Neuron (in vitro differentiated cells): ENCODE measurements around the gene CPLX4.
"Not testable (repeated sequence)": the region's sequence is repeated elsewhere in the genome, so short reads cannot be mapped to it uniquely, and the experiment has no call there.

Source experiments
- H2AFZ ChIP-seq: one replicate; pipeline ENCODE4 v1.6.1; 2013; ENCODE audit warnings: low read depth, mild to moderate bottlenecking, inconsistent platforms, low read length, moderate library complexity
- H3K27me3 ChIP-seq: one replicate; pipeline ENCODE4 v1.6.1; 2013; ENCODE audit warnings: low read length; ENCODE audit not compliant: insufficient read depth
- H3K36me3 ChIP-seq: one replicate; pipeline ENCODE4 v1.6.1; 2013; ENCODE audit warnings: low read length; ENCODE audit not compliant: insufficient read depth
- H3K4me1 ChIP-seq: one replicate; pipeline ENCODE4 v1.6.1; 2013; ENCODE audit warnings: low read length; ENCODE audit not compliant: insufficient read depth
- H3K4me3 ChIP-seq: 2 replicates; pipeline ENCODE4 v1.5.1; 2013; ENCODE audit warnings: mild to moderate bottlenecking, low read length, moderate library complexity
- H3K9me3 ChIP-seq: one replicate; pipeline ENCODE4 v1.6.1; 2013; ENCODE audit warnings: low read length

Gene CPLX4

GRCh38 chr18:59265246-59265973 lies 53.0 kb downstream of the CPLX4 start:
- H3K4me1 ChIP-seq = no peaks in the 10 kb centered on the region
- no peak overlapping the region for H3K4me3 ChIP-seq
- H3K36me3 ChIP-seq = no peaks in the 10 kb centered on the region
- peaks cover 3% of the 10 kb centered on the region for H3K9me3 ChIP-seq
- H2AFZ ChIP-seq = no peak overlapping the region
- peaks cover 76% of the 10 kb centered on the region for H3K27me3 ChIP-seq

- H3K9me3 ChIP-seq = peaks cover 3% of the 10 kb centered on the region
- no peaks in the 10 kb centered on the region for H3K4me1 ChIP-seq
- H3K4me3 ChIP-seq = no peak overlapping the region
- H3K36me3 ChIP-seq = no peaks in the 10 kb centered on the region
- H3K27me3 ChIP-seq = peaks cover 71% of the 10 kb centered on the region
- no peak overlapping the region for H2AFZ ChIP-seq
Observed at GRCh38 chr18:59264651-59265245, 53.7 kb downstream of the CPLX4 start.

- no peaks in the 10 kb centered on the region for H3K36me3 ChIP-seq
- no peak overlapping the region for H3K4me3 ChIP-seq
- H3K9me3 ChIP-seq = peaks cover 3% of the 10 kb centered on the region
- no peaks in the 10 kb centered on the region for H3K4me1 ChIP-seq
- peaks cover 65% of the 10 kb centered on the region for H3K27me3 ChIP-seq
- no peak overlapping the region for H2AFZ ChIP-seq
Observed at GRCh38 chr18:59264121-59264571, 54.3 kb downstream of the CPLX4 start.

GRCh38 chr18:59263661-59264060 lies 54.8 kb downstream of the CPLX4 start:
- H3K4me3 ChIP-seq = no peak overlapping the region
- H3K36me3 ChIP-seq = no peaks in the 10 kb centered on the region
- H3K27me3 ChIP-seq = peaks cover 62% of the 10 kb centered on the region
- no peak overlapping the region for H2AFZ ChIP-seq
- no peaks in the 10 kb centered on the region for H3K4me1 ChIP-seq
- H3K9me3 ChIP-seq = peaks cover 3% of the 10 kb centered on the region

- H3K9me3 ChIP-seq, H3K4me1 ChIP-seq, H3K36me3 ChIP-seq, H3K4me3 ChIP-seq, H2AFZ ChIP-seq: not testable (repeated sequence)
- H3K27me3 ChIP-seq = peaks cover 47% of the 10 kb centered on the region
Observed at GRCh38 chr18:59262243-59262642, 56.2 kb downstream of the CPLX4 start.

GRCh38 chr18:59261842-59262241 lies 56.6 kb downstream of the CPLX4 start:
- H3K36me3 ChIP-seq, H2AFZ ChIP-seq, H3K4me3 ChIP-seq, H3K4me1 ChIP-seq, H3K9me3 ChIP-seq: not testable (repeated sequence)
- H3K27me3 ChIP-seq = peaks cover 43% of the 10 kb centered on the region

- not testable (repeated sequence) for H2AFZ ChIP-seq, H3K27me3 ChIP-seq, H3K4me3 ChIP-seq, H3K36me3 ChIP-seq, H3K4me1 ChIP-seq, H3K9me3 ChIP-seq
Observed at GRCh38 chr18:59255491-59255890, 63.0 kb downstream of the CPLX4 start.

- H3K36me3 ChIP-seq = no peaks in the 10 kb centered on the region
- no peaks in the 10 kb centered on the region for H3K9me3 ChIP-seq
- H2AFZ ChIP-seq = no peak overlapping the region
- H3K4me1 ChIP-seq = no peaks in the 10 kb centered on the region
- H3K4me3 ChIP-seq = no peak overlapping the region
- H3K27me3 ChIP-seq = peaks cover 21% of the 10 kb centered on the region
Observed at GRCh38 chr18:59249199-59249774, 69.2 kb downstream of the CPLX4 start.

- H3K9me3 ChIP-seq = no peaks in the 10 kb centered on the region
- H3K27me3 ChIP-seq = peaks cover 21% of the 10 kb centered on the region
- H3K4me3 ChIP-seq = no peak overlapping the region
- no peaks in the 10 kb centered on the region for H3K36me3 ChIP-seq
- no peak overlapping the region for H2AFZ ChIP-seq
- no peaks in the 10 kb centered on the region for H3K4me1 ChIP-seq
Observed at GRCh38 chr18:59246796-59247195, 71.7 kb downstream of the CPLX4 start.
